CD14-positive monocyte (primary cell): ENCODE measurements around the gene RIMBP2. TPM values are rescaled to one million over a fixed set of nuclear protein-coding genes. Genes with fewer than 3 reads are reported as not detected.

ENCODE experiments used
- DNase-seq, 3 donors: peaks; one replicate each; pipeline ENCODE4 v3.0.0-alpha.2; 2011 to 2022
- H2AFZ ChIP-seq: 2 replicates; pipeline ENCODE4 v1.6.0; 2012; ENCODE audit warnings: mild to moderate bottlenecking, low read depth, low read length, inconsistent platforms; ENCODE audit not compliant: insufficient read depth, poor library complexity, severe bottlenecking
- H3K27ac ChIP-seq, 2 donors: 1 replicate in 1 of 2; 2 replicates in 1 of 2; pipeline ENCODE4 v1.5.1; 2012 to 2013; ENCODE audit warnings: low read length in 2 of 2, control low read depth in 1 of 2, inconsistent platforms in 1 of 2, low read depth in 1 of 2, mild to moderate bottlenecking in 1 of 2
- H3K27me3 ChIP-seq, 2 donors: one replicate each; pipeline versions ENCODE4 v1.6.0 to v1.6.1; 2011 to 2013; ENCODE audit warnings: low read length in 2 of 2; ENCODE audit not compliant: control insufficient read depth in 2 of 2, insufficient read depth in 2 of 2
- H3K36me3 ChIP-seq, 2 donors: replicated peaks in 1 of 2; 1 replicate in 1 of 2; 2 replicates in 1 of 2; pipeline versions ENCODE4 v1.5.1 to v1.6.1; 2012 to 2013; ENCODE audit warnings: low read length in 2 of 2, control low read depth in 1 of 2, inconsistent platforms in 1 of 2, mild to moderate bottlenecking in 1 of 2; ENCODE audit not compliant: insufficient read depth in 2 of 2, control insufficient read depth in 1 of 2
- H3K4me1 ChIP-seq, 2 donors: 1 replicate in 1 of 2; 2 replicates in 1 of 2; pipeline versions ENCODE4 v1.5.1 to v1.6.1; 2012 to 2013; ENCODE audit warnings: low read length in 2 of 2, control low read depth in 1 of 2, inconsistent platforms in 1 of 2, mild to moderate bottlenecking in 1 of 2, moderate library complexity in 1 of 2; ENCODE audit not compliant: insufficient read depth in 2 of 2, control insufficient read depth in 1 of 2
- H3K4me2 ChIP-seq: replicated peaks from 2 replicates; pipeline ENCODE3; 2012; ENCODE audit warnings: low read length, moderate library complexity, mild to moderate bottlenecking; ENCODE audit not compliant: poor library complexity, severe bottlenecking; ENCODE audit errors: extremely low read depth
- H3K4me3 ChIP-seq, 3 experiments: fragments of 200-600 bp in 1 of 3; sonication (generic) in 1 of 3; replicated peaks in 1 of 3; 1 replicate in 2 of 3; 2 replicates in 1 of 3; pipeline ENCODE4 v1.5.1; 2011 to 2013; ENCODE audit warnings: low read length in 3 of 3, mild to moderate bottlenecking in 3 of 3, control low read depth in 2 of 3, low read depth in 2 of 3, inconsistent platforms in 1 of 3, moderate library complexity in 1 of 3
- H3K79me2 ChIP-seq: 2 replicates; pipeline ENCODE4 v1.6.0; 2012; ENCODE audit warnings: mild to moderate bottlenecking, control low read depth, inconsistent platforms, low read length, moderate library complexity; ENCODE audit not compliant: insufficient read depth
- H3K9ac ChIP-seq: 2 replicates; pipeline ENCODE4 v1.6.0; 2017; ENCODE audit warnings: low read length, mild to moderate bottlenecking; ENCODE audit not compliant: insufficient read depth, poor library complexity, severe bottlenecking
- H3K9me3 ChIP-seq, 2 donors: replicated peaks in 1 of 2; 1 replicate in 1 of 2; 2 replicates in 1 of 2; pipeline versions ENCODE4 v1.5.1 to v1.6.1; 2012 to 2013; ENCODE audit warnings: low read length in 2 of 2, control low read depth in 1 of 2; ENCODE audit not compliant: control insufficient read depth in 1 of 2, insufficient read depth in 1 of 2
- H4K20me1 ChIP-seq: 2 replicates; pipeline ENCODE4 v1.6.0; 2012; ENCODE audit warnings: mild to moderate bottlenecking, low read length, control low read depth, moderate library complexity; ENCODE audit not compliant: insufficient read depth
- H3K27ac Mint-ChIP-seq, 7 donors: one replicate each; pipeline ENCODE4 v1.8.0; 2020; ENCODE audit warnings: mild to moderate bottlenecking in 7 of 7, mixed read lengths in 7 of 7, moderate library complexity in 6 of 7, inconsistent platforms in 2 of 7
- H3K27me3 Mint-ChIP-seq, 3 donors: one replicate each; pipeline ENCODE4 v1.8.0; 2021 to 2022; ENCODE audit warnings: low read depth in 3 of 3, mild to moderate bottlenecking in 3 of 3, mixed read lengths in 3 of 3, moderate library complexity in 3 of 3, inconsistent platforms in 1 of 3
- H3K36me3 Mint-ChIP-seq, 2 donors: one replicate each; pipeline ENCODE4 v1.8.0; 2020; ENCODE audit warnings: mixed read lengths in 2 of 2, inconsistent platforms in 1 of 2, mild to moderate bottlenecking in 1 of 2
- H3K4me1 Mint-ChIP-seq: one replicate; pipeline ENCODE4 v1.8.0; 2020; ENCODE audit warnings: mild to moderate bottlenecking, mixed read lengths
- H3K4me3 Mint-ChIP-seq, 2 donors: one replicate each; pipeline ENCODE4 v1.8.0; 2020; ENCODE audit warnings: mild to moderate bottlenecking in 2 of 2, mixed read lengths in 2 of 2, moderate library complexity in 1 of 2
- H3K9me3 Mint-ChIP-seq, 7 donors: one replicate each; pipeline ENCODE4 v1.8.0; 2020 to 2022; ENCODE audit warnings: mixed read lengths in 7 of 7, mild to moderate bottlenecking in 6 of 7, moderate library complexity in 6 of 7, inconsistent platforms in 2 of 7
- WGBS: methylation state at CpG from one replicate; pipeline ENCODE4 v1.1.5; 2013; ENCODE audit warnings: missing lambda C conversion rate; ENCODE audit not compliant: insufficient coverage; 5-methylcytosine and 5-hydroxymethylcytosine counted together
- intact Hi-C, 2 donors: fragments of 100-400 bp; cut with micrococcal nuclease; formaldehyde crosslinking; loops; one replicate each; pipeline versions ENCODE4 v1.15.0 to v1.15.1; 2023
- polyA plus RNA-seq, 3 donors: library from polyadenylated mRNA; depleted of rRNA in 1 of 3; unstranded in 2 of 3; stranded (reverse) in 1 of 3; fragments of 300-500 nt in 2 of 3; fragments of >200 nt in 1 of 3; fragmentation: Illumina TruSeq in 2 of 3; gene quantifications; 1 replicate in 2 of 3; 2 replicates in 1 of 3; pipeline ENCODE4 v1.2.3, GENCODE V29; 2012 to 2021
- TF ChIP-seq, protein P1 (sequence below): fragments of 200-600 bp; IDR thresholded peaks from one replicate; pipeline ENCODE4 v1.8.0; 2022; ENCODE audit warnings: antibody characterized with exemption, mild to moderate bottlenecking

The RIMBP2 gene
- polyA plus RNA-seq, 3 donors = not detected

DNA sequence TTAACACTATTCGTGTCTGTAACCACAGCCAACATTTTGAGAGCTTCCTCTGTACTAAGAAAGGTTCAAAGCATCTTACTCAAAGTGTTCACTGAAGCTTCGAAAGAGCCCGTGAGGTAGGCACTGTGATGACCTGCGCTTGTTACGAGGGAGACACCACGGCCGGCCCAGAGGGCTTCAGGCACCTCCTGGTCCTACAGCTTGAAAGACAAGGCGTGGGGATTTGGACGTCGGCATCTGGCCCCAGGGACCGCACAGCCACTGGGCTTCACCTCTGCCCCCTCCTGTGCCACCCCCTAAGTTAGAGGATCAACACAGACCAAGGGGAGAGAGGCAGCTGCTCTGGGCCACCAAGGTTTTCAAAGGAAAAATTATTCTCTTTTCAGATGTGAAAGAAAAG lies 75.6 kb downstream of the RIMBP2 start:
- no peak overlapping the region for H2AFZ ChIP-seq
- no peak overlapping the region for H3K4me2 ChIP-seq
- Mint-ChIP-seq H3K4me3 (no peak overlapping the region), H3K4me1 (no peaks in the 10 kb centered on the region), H3K36me3 (no peaks in the 10 kb centered on the region), H3K27me3 (peaks cover 0 to 5% (median 4%) of the 10 kb centered on the region in 3 donors), H3K27ac (no peak overlapping the region), H3K9me3 (peaks cover 0 to 4% (median 1%) of the 10 kb centered on the region in 7 donors)
- H3K27me3 ChIP-seq = no peaks in the 10 kb centered on the region
- no peak overlapping the region for H3K4me3 ChIP-seq
- no peak overlapping the region for H3K9ac ChIP-seq
- no peaks in the 10 kb centered on the region for H4K20me1 ChIP-seq
- H3K79me2 ChIP-seq = no peaks in the 10 kb centered on the region
- H3K36me3 ChIP-seq = no peaks in the 10 kb centered on the region
- no peaks in the 10 kb centered on the region for H3K4me1 ChIP-seq
- intact Hi-C loops = no loop called here
- TF ChIP-seq, protein P1, sequence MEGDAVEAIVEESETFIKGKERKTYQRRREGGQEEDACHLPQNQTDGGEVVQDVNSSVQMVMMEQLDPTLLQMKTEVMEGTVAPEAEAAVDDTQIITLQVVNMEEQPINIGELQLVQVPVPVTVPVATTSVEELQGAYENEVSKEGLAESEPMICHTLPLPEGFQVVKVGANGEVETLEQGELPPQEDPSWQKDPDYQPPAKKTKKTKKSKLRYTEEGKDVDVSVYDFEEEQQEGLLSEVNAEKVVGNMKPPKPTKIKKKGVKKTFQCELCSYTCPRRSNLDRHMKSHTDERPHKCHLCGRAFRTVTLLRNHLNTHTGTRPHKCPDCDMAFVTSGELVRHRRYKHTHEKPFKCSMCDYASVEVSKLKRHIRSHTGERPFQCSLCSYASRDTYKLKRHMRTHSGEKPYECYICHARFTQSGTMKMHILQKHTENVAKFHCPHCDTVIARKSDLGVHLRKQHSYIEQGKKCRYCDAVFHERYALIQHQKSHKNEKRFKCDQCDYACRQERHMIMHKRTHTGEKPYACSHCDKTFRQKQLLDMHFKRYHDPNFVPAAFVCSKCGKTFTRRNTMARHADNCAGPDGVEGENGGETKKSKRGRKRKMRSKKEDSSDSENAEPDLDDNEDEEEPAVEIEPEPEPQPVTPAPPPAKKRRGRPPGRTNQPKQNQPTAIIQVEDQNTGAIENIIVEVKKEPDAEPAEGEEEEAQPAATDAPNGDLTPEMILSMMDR = no peak
- H3K27ac ChIP-seq = no peak overlapping the region
- 93% methylated on average over 6 of the region's 11 CpGs for WGBS
- H3K9me3 ChIP-seq = no peaks in the 10 kb centered on the region
- DNase-seq = no peak

DNA sequence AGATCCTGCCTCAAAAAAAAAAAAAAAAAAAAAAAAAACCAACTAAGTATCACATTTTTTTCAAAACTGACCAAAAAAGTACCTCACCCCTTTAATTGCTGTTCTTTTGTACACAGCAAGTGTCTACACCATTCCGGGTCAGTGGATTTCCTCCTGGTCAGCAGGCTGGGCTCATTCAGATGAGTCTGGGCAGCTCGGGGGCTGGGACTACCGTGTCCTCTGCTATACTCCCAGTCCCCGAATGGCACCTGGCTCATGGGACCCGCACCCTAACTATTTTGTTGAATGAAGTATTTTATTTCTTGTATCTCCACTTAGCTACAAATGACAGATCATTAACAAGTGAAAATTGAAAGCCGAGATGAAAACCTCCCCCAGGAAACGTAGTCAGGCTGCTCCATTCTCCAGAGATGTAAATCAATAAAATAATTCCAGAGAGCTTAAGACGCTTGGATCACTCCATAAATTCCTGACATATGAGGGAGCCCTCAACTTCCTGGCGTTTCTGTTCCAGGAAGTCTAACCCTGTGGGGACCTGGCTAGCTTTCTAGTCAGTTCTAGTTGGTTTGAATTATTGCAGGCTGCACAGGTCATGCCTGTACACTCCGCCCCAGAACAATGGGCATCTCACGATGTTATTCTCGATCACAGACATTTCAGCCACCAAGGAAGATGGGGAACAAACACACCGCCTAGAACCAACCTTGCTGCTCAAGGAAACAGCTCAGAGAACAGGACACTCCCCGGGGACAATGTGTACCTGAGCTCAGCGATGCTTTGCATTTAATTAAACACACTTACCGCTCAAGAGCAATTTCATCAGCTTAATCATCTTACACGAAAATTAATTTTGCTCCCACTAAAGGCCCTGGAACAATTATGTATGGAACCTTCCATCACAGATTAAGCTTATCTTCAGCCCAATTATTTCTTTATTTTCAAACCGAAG lies 76.3 kb downstream of the RIMBP2 start:
- no peaks in the 10 kb centered on the region for H3K36me3 Mint-ChIP-seq

More for the DNA sequence above, 76.3 kb downstream of the RIMBP2 start:
- Histone ChIP-seq H2AFZ (no peak overlapping the region), H3K4me2 (no peak overlapping the region), H3K36me3 (no peaks in the 10 kb centered on the region), H3K27me3 (no peaks in the 10 kb centered on the region), H3K79me2 (no peaks in the 10 kb centered on the region), H4K20me1 (no peaks in the 10 kb centered on the region), H3K4me1 (no peaks in the 10 kb centered on the region), H3K9me3 (no peaks in the 10 kb centered on the region), H3K4me3 (no peak overlapping the region), H3K9ac (no peak overlapping the region), H3K27ac (no peak overlapping the region)
- DNase-seq = no peak
- H3K4me3 Mint-ChIP-seq = no peak overlapping the region
- H3K4me1 Mint-ChIP-seq = no peaks in the 10 kb centered on the region
- peaks cover 0 to 6% (median 5%) of the 10 kb centered on the region in 3 donors for H3K27me3 Mint-ChIP-seq
- peaks cover 0 to 2% (median 0%) of the 10 kb centered on the region in 7 donors for H3K9me3 Mint-ChIP-seq
- 66% methylated on average over 8 of the region's 18 CpGs for WGBS
- intact Hi-C loops = no loop called here
- peak overlapping the region in 1 of 7 donors; percentile 53 for H3K27ac Mint-ChIP-seq
- TF ChIP-seq, protein P1 = no peak
